K562 (cell line): ENCODE measurements around the gene SH3D19. TPM values are rescaled to one million over a fixed set of nuclear protein-coding genes. Genes with fewer than 3 reads are reported as not detected.

ENCODE experiments used
- ATAC-seq: fragments of 200-7000 bp; cut with Tn5 transposase; 3 replicates; pipeline ENCODE4 v1.9.1; 2020; ENCODE audit warnings: moderate library complexity
- BruUV-seq: library from RNA; stranded (reverse); fragments of 400-500 nt; replicated peaks from 2 replicates; lab custom pipeline; 2021; lab: Mats Ljungman, UMichigan
- CTCF ChIA-PET: fragments of 300-600 bp; formaldehyde crosslinking; extraction: SDS; loops from one replicate; lab custom pipeline; 2021; ENCODE audit warnings: low intra/inter-chr PET ratio; lab: Yijun Ruan, JAX
- POLR2A ChIA-PET: fragments of 300-600, 350-650 bp; sonication (Branson Sonifier 250); formaldehyde crosslinking; extraction: SDS; loops from one replicate; lab custom pipeline; 2021; ENCODE audit warnings: antibody characterized with exemption, inconsistent platforms; lab: Yijun Ruan, JAX
- DNase-seq, 4 experiments: peaks; one replicate each; pipeline versions ENCODE4 v3.0.0 to v3.0.0-alpha.2; 2011 to 2018; ENCODE audit warnings: low spot score in 3 of 4, mixed read lengths in 3 of 4; ENCODE audit errors: extremely low read depth in 1 of 4
- FAIRE-seq: peaks from 2 replicates; lab custom pipeline; 2011; peaks lifted over from hg19 to GRCh38; lab: Jason Lieb, UNC
- H2AFZ ChIP-seq: 2 replicates; pipeline ENCODE4 v1.6.0; 2011; ENCODE audit warnings: low read depth, low read length, control low read depth, inconsistent platforms
- H3K27ac ChIP-seq: fragments of 200-600 bp; 3 replicates; pipeline ENCODE4 v1.8.0; 2011; ENCODE audit warnings: low read depth, mild to moderate bottlenecking, control low read depth, inconsistent platforms, low read length, moderate library complexity, mixed read lengths; ENCODE audit errors: extremely low read depth
- H3K27me3 ChIP-seq, 2 experiments: fragments of 300-600 bp in 1 of 2; 2 replicates in 1 of 2; 3 replicates in 1 of 2; pipeline versions ENCODE4 v1.6.0 to v1.8.0; 2011; ENCODE audit warnings: inconsistent platforms in 2 of 2, low read length in 2 of 2, mild to moderate bottlenecking in 1 of 2, mixed read lengths in 1 of 2, moderate library complexity in 1 of 2; ENCODE audit not compliant: control insufficient read depth in 2 of 2, insufficient read depth in 2 of 2
- H3K36me3 ChIP-seq: fragments of 300-600 bp; 3 replicates; pipeline ENCODE4 v1.8.0; 2011; ENCODE audit warnings: mild to moderate bottlenecking, low read length, inconsistent platforms; ENCODE audit not compliant: control insufficient read depth, insufficient read depth
- H3K4me1 ChIP-seq, 2 experiments: fragments of 200-600 bp in 1 of 2; replicated peaks in 1 of 2; 2 replicates in 1 of 2; 3 replicates in 1 of 2; pipeline versions ENCODE4 v1.5.1 to v1.8.0; 2011; ENCODE audit warnings: inconsistent platforms in 2 of 2, low read length in 2 of 2, mild to moderate bottlenecking in 1 of 2, mixed read lengths in 1 of 2, moderate library complexity in 1 of 2; ENCODE audit not compliant: control insufficient read depth in 2 of 2, insufficient read depth in 2 of 2
- H3K4me2 ChIP-seq: 2 replicates; pipeline ENCODE4 v1.6.1; 2011; ENCODE audit warnings: low read length, control low read depth, inconsistent platforms, mixed read lengths; ENCODE audit not compliant: insufficient read depth
- H3K4me3 ChIP-seq: fragments of 200-600 bp; sonication (generic), shearing (Covaris generic); 2 replicates; pipeline ENCODE4 v1.5.1; 2016; ENCODE audit warnings: control low read depth, inconsistent platforms
- H3K79me2 ChIP-seq: fragments of 200-600 bp; 3 replicates; pipeline ENCODE4 v1.8.0; 2011; ENCODE audit warnings: low read length, inconsistent platforms; ENCODE audit not compliant: control insufficient read depth, insufficient read depth
- H3K9ac ChIP-seq, 2 experiments: 2 replicates each; pipeline versions ENCODE4 v1.6.0 to v1.6.1; 2011; ENCODE audit warnings: low read depth in 2 of 2, low read length in 2 of 2, control low read depth in 1 of 2, inconsistent platforms in 1 of 2, mild to moderate bottlenecking in 1 of 2, mixed read lengths in 1 of 2; ENCODE audit not compliant: insufficient read depth in 1 of 2
- H3K9me1 ChIP-seq: one replicate; pipeline ENCODE4 v1.6.0; 2011; ENCODE audit warnings: inconsistent platforms, mild to moderate bottlenecking, low read length, moderate library complexity; ENCODE audit not compliant: control insufficient read depth, insufficient read depth
- H3K9me3 ChIP-seq: replicated peaks from 2 replicates; pipeline ENCODE4 v1.5.1; 2011; ENCODE audit warnings: low read depth, low read length, inconsistent platforms; ENCODE audit not compliant: control insufficient read depth, insufficient read depth
- H4K20me1 ChIP-seq: replicated peaks from 2 replicates; pipeline ENCODE4 v1.6.1; 2011; ENCODE audit warnings: low read length, inconsistent platforms, mixed read lengths; ENCODE audit not compliant: control insufficient read depth, insufficient read depth
- CBFA2T2 ChIP-seq: fragments of 450-650 bp; conservative IDR thresholded peaks from 2 replicates; pipeline ENCODE4 v1.6.1; 2017; ENCODE audit warnings: mild to moderate bottlenecking
- CBFA2T3 ChIP-seq: fragments of 450-650 bp; IDR thresholded peaks from 2 replicates; pipeline ENCODE4 v1.6.1; 2017
- IRF9 ChIP-seq: fragments of 450-650 bp; IDR thresholded peaks from 2 replicates; pipeline ENCODE4 v1.6.1; 2016; ENCODE audit warnings: missing biosample characterization, missing genetic modification characterization
- L3MBTL2 ChIP-seq: fragments of 450-650 bp; IDR thresholded peaks from 2 replicates; pipeline ENCODE4 v1.6.1; 2016; ENCODE audit warnings: mild to moderate bottlenecking, moderate library complexity
- OTX1 ChIP-seq: fragments of 450-650 bp; formaldehyde crosslinking; IDR thresholded peaks from 2 replicates; pipeline ENCODE4 v1.4.0; 2022; ENCODE audit warnings: mild to moderate bottlenecking
- RNF219 ChIP-seq: fragments of 250-450 bp; sonication (Bioruptor Pico); IDR thresholded peaks from 2 replicates; pipeline ENCODE4 v1.5.0; 2022; ENCODE audit warnings: mild to moderate bottlenecking
- SIX5 ChIP-seq, 2 experiments: IDR thresholded peaks; 2 replicates each; pipeline ENCODE4 v1.6.1; 2011; ENCODE audit warnings: low read length in 2 of 2, borderline replicate concordance in 1 of 2, low read depth in 1 of 2, mild to moderate bottlenecking in 1 of 2, moderate library complexity in 1 of 2; ENCODE audit not compliant: insufficient read depth in 1 of 2
- ZNF431 ChIP-seq: sonication (generic); formaldehyde crosslinking; IDR thresholded peaks from 2 replicates; pipeline ENCODE4 v1.8.0; 2022; ENCODE audit warnings: mild to moderate bottlenecking, missing genetic modification reagents
- ZNF436 ChIP-seq: fragments of 250-450, 450-650 bp; sonication (Bioruptor Pico); formaldehyde crosslinking; IDR thresholded peaks from 2 replicates; pipeline ENCODE4 v1.7.0; 2020; ENCODE audit warnings: mild to moderate bottlenecking
- ZNF444 ChIP-seq: fragments of 250-450 bp; sonication (Bioruptor Pico); IDR thresholded peaks from 2 replicates; pipeline ENCODE4 v1.4.0; 2020; ENCODE audit warnings: mild to moderate bottlenecking, moderate library complexity
- ZNF76 ChIP-seq: fragments of 250-450 bp; sonication (Bioruptor Pico); IDR thresholded peaks from 2 replicates; pipeline ENCODE4 v1.4.0; 2020; ENCODE audit warnings: mild to moderate bottlenecking, moderate library complexity, borderline replicate concordance
- WGBS: fragments of 100-300 bp; shearing (Covaris generic); methylation state at CpG from one replicate; pipeline ENCODE4 v1.1.6; 2016; ENCODE audit warnings: low coverage, mixed read lengths; ENCODE audit not compliant: insufficient coverage; ENCODE audit errors: missing lambda C conversion rate; 5-methylcytosine and 5-hydroxymethylcytosine counted together
- in situ Hi-C: fragments of 300-500 bp; cut with MboI; formaldehyde crosslinking; loops from 4 replicates; pipeline ENCODE4 v1.15.0; 2018; ENCODE audit warnings: inconsistent platforms, mixed read lengths
- intact Hi-C: fragments of 100-400 bp; cut with micrococcal nuclease; formaldehyde crosslinking; loops from 2 replicates; pipeline ENCODE4 v1.14.2; 2022
- polyA plus RNA-seq, 8 experiments: library from polyadenylated mRNA; depleted of rRNA in 4 of 8; stranded (reverse) in 5 of 8; unstranded in 3 of 8; fragments of >200 nt; fragmentation: Nextera tagmentation in 2 of 8; fragmentation: Illumina TruSeq in 1 of 8; extraction: Ambion mirVana in 2 of 8; extraction: Trizol in 1 of 8; gene quantifications; 2 replicates each; pipeline versions ENCODE4 v1.2.1 to v1.2.3, GENCODE V29; 2011 to 2014; ENCODE audit warnings: inconsistent platforms in 1 of 8, missing spikeins in 1 of 8
- total RNA-seq, 7 experiments: library from RNA; depleted of rRNA in 6 of 7; stranded (reverse); fragments of >200 nt in 6 of 7; fragmentation: Illumina TruSeq in 2 of 7; extraction: Trizol in 2 of 7; gene quantifications; 2 replicates each; pipeline versions ENCODE4 v1.2.1 to v1.2.3, GENCODE V29; 2011 to 2021; ENCODE audit warnings: low replicate concordance in 1 of 7
- TF ChIP-seq, protein P1 (sequence below): fragments of 250-450 bp; sonication (Bioruptor Pico); IDR thresholded peaks from 2 replicates; pipeline ENCODE4 v1.4.0; 2020; ENCODE audit warnings: mild to moderate bottlenecking, moderate library complexity
- TF ChIP-seq, protein P2 (sequence below): fragments of 250-450 bp; sonication (Bioruptor Pico); IDR thresholded peaks from 2 replicates; pipeline ENCODE4 v1.8.0; 2022; ENCODE audit warnings: inconsistent platforms
- TF ChIP-seq, protein P3 (sequence below): sonication (generic); IDR thresholded peaks from 2 replicates; pipeline ENCODE4 v1.6.1; 2016

SH3D19 gene
- total and polyA plus RNA-seq, 9 of the 15 experiments (the other 6 are each of a cell fraction or from before 2014, with no cell fraction given): 0.42 to 2.2 (median 1.1) TPM; not detected in 6

- ATAC-seq (no peak), FAIRE-seq (no peak), DNase-seq (no peak)
- H3K79me2 ChIP-seq: no peaks in the 10 kb centered on the region
- no peak overlapping the region for H2AFZ ChIP-seq
- ChIA-PET POLR2A (interaction anchor here (0.6 kb wide), 1 partner anchor 1382 kb away, joined by 3 read pairs; no protein-coding TSS in a partner anchor), CTCF (no interaction called here)
- H3K9ac ChIP-seq: no peak overlapping the region
- no peaks in the 10 kb centered on the region for H3K4me1 ChIP-seq
- WGBS: 2% methylated on average over 7 of the region's 7 CpGs
- intact Hi-C loops: loop anchor here (5.0 kb wide), 1 partner anchor 52 kb away; no protein-coding TSS in a partner anchor
- H3K27me3 ChIP-seq: peaks cover 4 to 11% of the 10 kb centered on the region in 2 experiments; a peak in 2 of 5 replicates
- H3K27ac ChIP-seq: no peak overlapping the region
- BruUV-seq: no TSS peak
- H4K20me1 ChIP-seq: no peaks in the 10 kb centered on the region
- H3K4me2 ChIP-seq: no peak overlapping the region
- no peak overlapping the region for H3K4me3 ChIP-seq
- no peaks in the 10 kb centered on the region for H3K9me1 ChIP-seq
- no peaks in the 10 kb centered on the region for H3K36me3 ChIP-seq
- in situ Hi-C loops: no loop called here
- H3K9me3 ChIP-seq: no peaks in the 10 kb centered on the region
- TF ChIP-seq, protein P1, sequence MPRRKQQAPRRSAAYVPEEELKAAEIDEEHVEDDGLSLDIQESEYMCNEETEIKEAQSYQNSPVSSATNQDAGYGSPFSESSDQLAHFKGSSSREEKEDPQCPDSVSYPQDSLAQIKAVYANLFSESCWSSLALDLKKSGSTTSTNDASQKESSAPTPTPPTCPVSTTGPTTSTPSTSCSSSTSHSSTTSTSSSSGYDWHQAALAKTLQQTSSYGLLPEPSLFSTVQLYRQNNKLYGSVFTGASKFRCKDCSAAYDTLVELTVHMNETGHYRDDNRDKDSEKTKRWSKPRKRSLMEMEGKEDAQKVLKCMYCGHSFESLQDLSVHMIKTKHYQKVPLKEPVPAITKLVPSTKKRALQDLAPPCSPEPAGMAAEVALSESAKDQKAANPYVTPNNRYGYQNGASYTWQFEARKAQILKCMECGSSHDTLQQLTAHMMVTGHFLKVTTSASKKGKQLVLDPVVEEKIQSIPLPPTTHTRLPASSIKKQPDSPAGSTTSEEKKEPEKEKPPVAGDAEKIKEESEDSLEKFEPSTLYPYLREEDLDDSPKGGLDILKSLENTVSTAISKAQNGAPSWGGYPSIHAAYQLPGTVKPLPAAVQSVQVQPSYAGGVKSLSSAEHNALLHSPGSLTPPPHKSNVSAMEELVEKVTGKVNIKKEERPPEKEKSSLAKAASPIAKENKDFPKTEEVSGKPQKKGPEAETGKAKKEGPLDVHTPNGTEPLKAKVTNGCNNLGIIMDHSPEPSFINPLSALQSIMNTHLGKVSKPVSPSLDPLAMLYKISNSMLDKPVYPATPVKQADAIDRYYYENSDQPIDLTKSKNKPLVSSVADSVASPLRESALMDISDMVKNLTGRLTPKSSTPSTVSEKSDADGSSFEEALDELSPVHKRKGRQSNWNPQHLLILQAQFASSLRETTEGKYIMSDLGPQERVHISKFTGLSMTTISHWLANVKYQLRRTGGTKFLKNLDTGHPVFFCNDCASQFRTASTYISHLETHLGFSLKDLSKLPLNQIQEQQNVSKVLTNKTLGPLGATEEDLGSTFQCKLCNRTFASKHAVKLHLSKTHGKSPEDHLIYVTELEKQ (CRISPR knock-in tag): no peak
- TF ChIP-seq RNF219 (CRISPR knock-in tag) (no peak), OTX1 (no peak), ZNF436 (CRISPR knock-in tag) (no peak), ZNF76 (CRISPR knock-in tag) (no peak), ZNF444 (no peak), IRF9 (tag) (no peak), ZNF431 (CRISPR knock-in tag) (no peak), CBFA2T2 (no peak), L3MBTL2 (no peak), CBFA2T3 (no peak), SIX5 (IDR thresholded peaks at IDR 0.05; ENCODE audit: borderline replicate concordance in 1 of 2, insufficient read depth in 1 of 2, low read depth in 1 of 2, low read length in 2 of 2) (no peak)
- TF ChIP-seq, protein P2, sequence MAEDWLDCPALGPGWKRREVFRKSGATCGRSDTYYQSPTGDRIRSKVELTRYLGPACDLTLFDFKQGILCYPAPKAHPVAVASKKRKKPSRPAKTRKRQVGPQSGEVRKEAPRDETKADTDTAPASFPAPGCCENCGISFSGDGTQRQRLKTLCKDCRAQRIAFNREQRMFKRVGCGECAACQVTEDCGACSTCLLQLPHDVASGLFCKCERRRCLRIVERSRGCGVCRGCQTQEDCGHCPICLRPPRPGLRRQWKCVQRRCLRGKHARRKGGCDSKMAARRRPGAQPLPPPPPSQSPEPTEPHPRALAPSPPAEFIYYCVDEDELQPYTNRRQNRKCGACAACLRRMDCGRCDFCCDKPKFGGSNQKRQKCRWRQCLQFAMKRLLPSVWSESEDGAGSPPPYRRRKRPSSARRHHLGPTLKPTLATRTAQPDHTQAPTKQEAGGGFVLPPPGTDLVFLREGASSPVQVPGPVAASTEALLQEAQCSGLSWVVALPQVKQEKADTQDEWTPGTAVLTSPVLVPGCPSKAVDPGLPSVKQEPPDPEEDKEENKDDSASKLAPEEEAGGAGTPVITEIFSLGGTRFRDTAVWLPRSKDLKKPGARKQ (CRISPR knock-in tag): no peak
- TF ChIP-seq, protein P3, sequence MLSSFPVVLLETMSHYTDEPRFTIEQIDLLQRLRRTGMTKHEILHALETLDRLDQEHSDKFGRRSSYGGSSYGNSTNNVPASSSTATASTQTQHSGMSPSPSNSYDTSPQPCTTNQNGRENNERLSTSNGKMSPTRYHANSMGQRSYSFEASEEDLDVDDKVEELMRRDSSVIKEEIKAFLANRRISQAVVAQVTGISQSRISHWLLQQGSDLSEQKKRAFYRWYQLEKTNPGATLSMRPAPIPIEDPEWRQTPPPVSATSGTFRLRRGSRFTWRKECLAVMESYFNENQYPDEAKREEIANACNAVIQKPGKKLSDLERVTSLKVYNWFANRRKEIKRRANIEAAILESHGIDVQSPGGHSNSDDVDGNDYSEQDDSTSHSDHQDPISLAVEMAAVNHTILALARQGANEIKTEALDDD: no peak
These were observed 156.2 kb downstream of the SH3D19 start for GRCh38 chr4:151169223-151169622.
